Ammon's horn (tissue), 1 donor: Measurements from ENCODE around the gene EPB41L4A.
"Not testable (repeated sequence)": the region's sequence is repeated elsewhere in the genome, so short reads cannot be mapped to it uniquely, and the experiment has no call there.

Experiments
- DNase-seq: peaks from one replicate; pipeline ENCODE4 v3.0.0-alpha.2; 2016; ENCODE audit warnings: low spot score

The EPB41L4A gene

DNA sequence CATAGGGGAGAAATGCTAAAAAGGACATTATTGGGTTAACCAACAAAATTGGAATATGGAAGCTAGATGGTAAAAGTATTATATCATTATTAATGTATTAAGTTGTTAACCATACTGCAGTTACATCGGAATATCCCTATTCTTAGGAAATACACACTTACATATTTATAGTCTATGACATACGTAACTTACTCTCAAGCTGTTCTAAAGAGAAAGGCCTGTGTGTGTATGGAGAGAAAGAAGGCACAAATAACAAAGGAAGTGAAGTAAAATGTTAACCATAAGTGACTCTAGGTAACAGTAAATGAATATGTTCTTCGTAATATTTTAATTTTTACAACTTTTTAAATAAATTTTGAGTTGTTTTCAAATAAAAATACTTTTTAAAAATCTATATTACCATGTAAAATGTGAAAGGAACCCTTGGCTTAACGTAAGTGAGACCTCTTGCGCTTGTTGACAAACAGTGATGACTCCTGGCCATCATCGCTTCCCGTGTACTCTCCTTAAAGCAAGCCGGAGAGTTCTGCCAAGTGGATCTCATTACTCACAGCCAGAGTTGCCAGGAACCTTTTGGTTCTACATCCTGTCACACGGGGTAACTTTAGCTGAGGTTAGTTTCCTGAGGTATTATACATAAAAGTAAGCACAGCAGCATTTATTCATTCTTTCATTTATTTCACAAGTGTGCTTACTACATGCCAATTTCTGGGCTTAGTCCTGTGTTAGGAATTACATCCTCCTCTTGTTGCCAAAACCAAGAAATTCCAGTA is 165.4 kb downstream of the EPB41L4A start:
- DNase-seq: no peak

DNA sequence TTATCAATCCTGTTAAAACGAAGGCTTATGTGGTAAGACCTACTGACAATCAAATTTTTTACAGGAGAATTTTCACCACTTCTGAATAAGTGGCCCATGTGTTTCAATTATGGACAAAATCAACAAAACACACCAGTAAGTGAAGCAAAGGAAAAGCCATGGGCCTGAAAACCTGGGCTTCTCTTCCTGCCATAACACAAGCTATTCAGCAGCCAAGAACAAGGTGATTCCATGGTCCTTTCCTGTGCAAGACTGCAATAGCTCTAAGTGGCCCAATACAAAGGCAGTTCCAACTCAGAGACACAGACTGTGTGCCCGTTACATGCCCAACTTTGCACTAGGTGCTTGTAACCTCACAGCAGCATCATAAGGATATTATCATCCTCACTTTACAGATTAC is 168.5 kb downstream of the EPB41L4A start:
- DNase-seq: no peak

DNA sequence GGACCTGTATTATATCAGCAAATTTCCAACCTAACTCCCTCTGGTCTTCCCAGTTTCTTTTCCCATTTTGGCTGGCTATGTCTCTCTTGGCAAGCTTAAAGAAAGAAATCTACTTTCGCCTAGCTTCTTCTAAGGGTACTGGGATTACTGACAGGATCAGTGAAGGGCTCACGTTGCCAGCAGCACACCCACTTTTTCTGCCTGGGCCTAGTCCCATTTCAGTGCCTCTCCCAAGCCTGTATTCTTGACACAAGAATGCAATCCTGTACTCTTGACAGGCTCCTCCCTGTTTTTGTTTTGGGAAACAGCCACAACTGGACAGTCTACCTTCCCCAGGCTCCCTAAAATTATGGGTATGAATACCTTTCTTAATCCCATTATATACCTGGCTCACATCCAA is 170.5 kb downstream of the EPB41L4A start:
- DNase-seq: no peak

DNA sequence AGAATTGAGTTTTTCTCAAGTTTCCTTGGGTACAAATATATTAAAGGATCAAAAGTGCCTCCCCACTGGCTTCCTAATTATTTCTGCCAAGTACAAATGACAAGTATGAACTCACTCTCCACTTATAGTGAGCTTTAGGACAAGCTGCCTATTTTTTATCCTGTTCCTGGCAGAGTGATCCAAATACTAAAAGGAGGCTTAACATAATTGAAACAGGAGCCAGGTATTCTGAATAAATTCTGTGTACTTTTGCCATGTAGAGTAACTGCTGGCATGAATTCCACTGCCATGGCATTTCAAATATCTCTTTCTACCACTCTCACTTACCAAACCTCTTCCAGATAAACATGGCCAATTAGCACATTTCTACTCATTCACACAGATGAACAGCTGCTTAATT is 171.1 kb downstream of the EPB41L4A start:
- DNase-seq: no peak

DNA sequence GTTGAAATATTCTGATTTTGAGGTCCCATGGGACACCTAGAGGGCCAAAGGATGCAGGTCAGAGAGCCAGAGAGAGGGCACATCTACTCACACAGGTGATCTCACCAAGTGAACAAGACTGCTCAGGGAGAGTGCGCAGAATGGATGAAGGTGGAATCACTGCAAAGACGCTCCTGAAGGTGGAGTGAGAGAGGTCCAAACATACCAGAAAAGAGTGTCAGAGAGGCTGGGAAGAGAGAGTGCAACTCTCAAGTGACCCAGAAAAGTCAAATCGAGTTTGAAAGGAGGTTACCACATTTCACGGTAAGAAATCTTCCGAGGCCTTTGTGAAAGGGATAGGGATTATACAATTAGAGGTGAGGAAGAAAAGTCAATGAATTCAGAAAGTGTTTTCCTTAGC is 173.4 kb downstream of the EPB41L4A start:
- DNase-seq: no peak

DNA sequence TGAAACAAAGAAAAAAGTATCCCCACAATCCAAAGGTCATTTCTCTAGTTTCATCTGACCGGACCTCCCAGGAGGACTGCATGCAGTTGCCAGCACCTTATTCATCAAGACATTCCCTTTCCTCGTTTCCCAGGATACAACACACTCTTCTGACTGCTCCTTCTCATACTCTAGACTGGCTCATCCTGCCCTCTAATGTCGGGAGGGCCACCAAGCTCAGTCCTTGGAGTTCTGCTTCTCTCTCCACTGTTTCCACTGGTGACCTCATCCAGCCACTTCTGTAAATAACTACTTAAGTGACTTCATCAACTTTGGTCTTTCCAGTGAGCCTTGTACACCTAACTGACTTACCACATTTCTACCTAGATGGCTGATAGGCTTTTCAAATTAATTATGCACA is 179.1 kb downstream of the EPB41L4A start:
- DNase-seq: peak; percentile 15

DNA sequence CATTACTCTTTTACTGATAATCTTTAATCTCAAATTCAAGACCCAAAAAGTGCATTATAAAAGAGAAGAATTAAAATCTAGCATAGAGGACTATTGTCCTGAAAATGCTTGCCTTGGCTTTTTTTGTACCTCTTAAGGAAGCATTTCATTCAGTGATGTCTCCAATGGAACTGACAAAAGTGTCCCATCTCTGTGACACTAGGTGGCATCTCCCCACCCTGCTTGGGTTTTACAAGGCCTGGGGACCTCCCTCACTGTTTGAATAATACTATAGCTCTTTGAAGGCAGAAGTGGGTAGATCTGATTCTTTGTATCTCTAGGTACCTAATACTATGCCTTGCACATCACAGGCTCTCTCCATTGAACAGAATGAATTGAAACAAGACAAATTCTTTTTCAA is 180.6 kb downstream of the EPB41L4A start:
- DNase-seq: peak; percentile 29

DNA sequence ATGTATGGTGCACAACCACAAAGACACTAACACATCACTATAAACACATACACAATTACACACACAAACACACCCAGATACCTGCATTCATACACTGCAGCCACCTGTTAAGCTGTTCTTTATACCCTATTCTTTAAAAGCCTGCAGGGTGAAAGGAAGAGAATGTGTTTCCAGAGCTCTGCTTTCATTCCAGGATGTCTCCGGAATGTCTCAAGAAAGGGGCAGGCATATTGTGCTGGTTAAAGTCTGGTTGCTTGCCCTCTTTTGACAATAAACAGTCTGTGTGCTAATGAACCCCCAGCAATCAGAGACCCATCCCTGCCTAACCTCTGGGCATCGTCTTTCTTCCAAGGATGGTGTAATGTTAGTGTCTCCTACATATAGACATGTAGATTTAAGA is 181.6 kb downstream of the EPB41L4A start:
- DNase-seq: no peak

DNA sequence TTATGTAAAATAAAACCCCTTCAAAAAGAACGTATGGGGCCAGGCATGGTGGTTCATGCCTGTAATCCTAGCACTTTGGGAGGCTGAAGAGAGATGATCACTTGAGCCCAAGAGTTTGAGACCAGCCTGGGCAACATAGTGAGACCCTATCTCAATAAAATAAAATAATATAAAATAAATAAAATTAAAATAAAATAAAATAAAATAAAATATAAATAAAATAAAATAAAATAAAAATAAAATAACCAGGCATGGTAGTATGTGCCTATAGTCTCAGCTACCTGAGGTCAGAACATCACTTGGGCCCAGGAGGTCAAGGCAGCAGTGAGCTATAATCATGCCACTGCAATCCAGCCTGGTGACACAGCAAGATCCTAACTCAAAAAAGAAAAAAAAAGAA is 185.1 kb downstream of the EPB41L4A start:
- DNase-seq: no peak

DNA sequence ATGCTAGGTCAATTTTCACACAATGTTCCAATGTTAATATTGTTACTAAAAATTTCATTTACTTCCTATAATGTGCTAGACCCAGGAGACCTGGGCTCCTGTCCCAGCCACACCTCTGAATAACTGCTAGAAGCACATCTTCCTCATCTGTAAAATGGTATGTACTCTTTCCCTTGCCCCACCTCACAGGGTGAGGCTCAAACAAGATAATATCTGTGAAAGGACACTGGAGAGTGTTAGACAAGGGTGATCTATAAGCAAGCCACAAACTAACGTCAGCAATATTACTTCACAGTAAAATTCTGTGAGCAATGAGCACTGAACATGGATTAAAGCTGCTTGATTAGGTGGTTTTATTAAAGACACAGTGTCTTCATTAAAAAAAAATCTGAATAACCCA is 186.4 kb downstream of the EPB41L4A start:
- DNase-seq: no peak

DNA sequence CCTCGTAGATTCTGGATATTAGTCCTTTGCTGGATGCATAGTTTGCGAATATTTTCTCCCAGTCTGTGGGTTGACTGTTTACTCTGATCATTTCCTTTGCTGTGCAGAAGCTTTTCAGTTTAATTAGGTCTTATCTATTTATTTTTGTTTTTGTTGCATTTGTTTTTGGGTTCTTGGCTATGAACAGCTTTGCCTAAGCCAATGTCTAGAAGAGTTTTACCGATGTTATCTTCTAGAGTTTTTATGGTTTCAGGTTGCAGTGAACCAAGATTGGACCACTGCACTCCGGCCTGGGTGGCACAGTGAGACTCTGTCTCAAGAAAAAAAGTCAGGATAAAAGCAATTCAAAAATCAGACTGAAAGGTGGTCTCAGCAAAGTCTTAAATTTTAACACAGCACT is 188.5 kb downstream of the EPB41L4A start:
- no peak for DNase-seq

DNA sequence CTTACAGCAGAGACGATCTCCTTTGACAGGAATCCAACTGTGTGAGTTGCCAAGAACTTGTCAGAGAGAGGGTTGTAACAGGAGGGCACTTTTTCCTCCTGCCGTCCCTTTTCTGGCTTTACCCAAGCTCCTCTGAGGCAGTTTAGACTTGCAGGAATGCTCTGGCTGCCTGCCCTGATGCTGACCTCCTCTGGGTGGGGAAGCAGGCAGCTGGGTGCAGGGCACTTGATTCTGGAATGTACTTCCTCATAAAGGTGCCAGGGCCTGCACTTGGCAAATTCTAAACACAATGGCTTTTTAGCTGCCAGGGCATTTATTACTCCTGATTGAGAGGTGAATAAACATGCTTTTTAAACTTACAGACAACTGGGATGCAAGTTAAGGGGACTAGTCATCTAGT is 190.4 kb downstream of the EPB41L4A start:
- DNase-seq: peak; percentile 38

DNA sequence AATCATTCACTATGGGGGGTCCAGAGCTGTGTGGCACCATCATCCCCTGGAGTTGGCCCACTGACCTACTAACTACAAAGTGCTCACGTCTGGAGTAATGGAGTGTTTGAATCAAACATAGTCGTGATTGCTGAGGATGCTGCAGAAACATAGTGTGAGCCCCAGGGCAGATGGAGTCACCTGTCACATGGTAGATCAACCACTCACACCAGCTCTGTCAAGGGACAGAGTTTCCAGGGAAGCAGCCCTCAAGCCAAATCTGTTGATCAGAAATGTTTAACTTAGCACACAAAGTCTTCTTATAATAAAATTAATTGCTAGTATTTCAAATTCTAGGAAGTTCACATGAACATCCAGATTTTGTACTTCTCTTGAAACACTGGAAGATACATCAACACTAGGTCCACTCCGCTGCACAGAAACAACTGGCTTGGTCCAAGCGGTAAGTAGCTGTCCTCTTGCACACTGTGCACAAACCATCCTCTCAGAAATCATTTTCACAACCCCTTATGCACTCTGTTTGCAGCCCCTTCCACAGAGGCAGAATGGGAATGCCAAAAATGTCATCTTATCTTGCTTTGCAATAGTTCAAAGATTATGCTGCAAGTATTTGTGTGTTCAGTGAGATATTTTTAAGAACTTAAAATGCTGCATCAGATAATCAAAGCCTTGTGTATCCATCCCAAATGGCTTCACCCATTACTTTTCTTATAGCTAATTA is 191.0 kb downstream of the EPB41L4A start:
- no peak for DNase-seq

DNA sequence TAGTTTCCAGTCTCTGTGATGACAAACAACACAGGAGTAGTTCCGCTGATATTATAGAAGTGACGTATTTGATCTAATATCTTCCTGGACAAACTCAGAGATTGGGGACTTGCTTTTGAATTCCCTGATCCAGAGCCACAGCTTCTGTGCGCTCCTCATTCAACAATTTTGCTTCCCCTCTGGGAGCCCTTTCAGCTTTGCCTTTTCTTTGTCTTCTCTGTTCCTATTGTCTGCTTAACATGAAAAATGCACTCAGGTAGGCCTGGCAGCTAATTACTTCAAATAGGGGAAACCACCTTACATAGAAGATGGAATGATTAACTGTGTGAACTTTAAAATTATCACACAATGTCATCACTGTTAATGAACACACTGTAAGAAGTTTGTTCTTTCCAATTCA is 192.9 kb downstream of the EPB41L4A start:
- DNase-seq: no peak

DNA sequence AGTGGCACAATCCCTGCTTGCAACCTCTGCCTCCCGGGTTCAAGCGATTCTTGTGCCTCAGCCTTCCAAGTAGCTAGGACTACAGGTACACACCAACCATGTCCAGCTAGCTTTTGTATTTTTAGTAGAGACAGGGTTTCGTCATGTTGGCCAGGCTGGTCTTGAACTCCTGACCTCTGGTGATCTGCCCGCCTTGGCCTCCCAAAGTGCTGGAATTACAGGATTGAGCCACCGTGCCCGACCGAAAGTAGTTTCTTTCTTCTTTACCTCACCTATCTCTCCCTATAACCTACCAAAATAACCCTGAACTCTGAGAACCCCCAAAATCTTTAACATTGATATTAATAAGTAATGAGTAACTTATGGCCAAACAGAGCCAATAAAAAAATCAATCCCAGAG is 196.1 kb downstream of the EPB41L4A start:
- not testable (repeated sequence) for DNase-seq

DNA sequence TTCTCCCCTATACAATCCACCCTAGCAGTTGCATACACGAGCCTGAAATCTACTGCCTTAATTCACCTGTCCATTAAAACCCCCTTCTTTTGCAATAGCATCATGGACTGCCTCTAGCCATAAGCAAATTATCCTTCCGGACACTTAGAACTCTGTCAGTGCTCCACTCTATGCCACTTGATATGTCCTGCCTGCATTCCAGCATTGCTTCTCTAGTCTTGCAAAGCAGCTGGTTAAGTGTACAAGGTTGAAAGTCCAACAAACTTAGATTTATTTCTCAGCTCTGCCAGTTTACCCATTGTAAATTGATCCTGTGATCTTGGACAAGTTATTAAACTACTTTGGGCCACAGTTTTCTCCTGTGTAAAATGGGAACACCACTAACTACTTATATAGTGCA is 197.9 kb downstream of the EPB41L4A start:
- DNase-seq: no peak

DNA sequence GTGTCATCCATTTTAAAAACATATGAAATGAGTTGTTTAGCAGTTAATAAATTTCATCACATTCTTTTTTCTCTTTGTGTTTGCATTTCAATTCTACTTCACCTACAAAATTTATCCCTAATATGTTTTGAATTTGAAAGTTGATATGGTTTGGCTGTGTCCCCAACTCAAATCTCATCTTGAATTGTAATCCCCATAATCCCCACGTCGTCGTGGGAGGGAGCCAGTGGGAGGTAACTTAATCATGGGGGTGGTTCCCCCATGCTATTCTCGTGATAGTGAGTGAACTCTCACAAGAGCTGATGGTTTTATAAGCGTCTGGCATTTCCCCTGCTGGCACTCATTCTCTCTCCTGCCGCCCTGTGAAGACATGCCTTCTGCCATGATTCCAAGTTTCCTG is 200.1 kb downstream of the EPB41L4A start:
- DNase-seq: no peak

DNA sequence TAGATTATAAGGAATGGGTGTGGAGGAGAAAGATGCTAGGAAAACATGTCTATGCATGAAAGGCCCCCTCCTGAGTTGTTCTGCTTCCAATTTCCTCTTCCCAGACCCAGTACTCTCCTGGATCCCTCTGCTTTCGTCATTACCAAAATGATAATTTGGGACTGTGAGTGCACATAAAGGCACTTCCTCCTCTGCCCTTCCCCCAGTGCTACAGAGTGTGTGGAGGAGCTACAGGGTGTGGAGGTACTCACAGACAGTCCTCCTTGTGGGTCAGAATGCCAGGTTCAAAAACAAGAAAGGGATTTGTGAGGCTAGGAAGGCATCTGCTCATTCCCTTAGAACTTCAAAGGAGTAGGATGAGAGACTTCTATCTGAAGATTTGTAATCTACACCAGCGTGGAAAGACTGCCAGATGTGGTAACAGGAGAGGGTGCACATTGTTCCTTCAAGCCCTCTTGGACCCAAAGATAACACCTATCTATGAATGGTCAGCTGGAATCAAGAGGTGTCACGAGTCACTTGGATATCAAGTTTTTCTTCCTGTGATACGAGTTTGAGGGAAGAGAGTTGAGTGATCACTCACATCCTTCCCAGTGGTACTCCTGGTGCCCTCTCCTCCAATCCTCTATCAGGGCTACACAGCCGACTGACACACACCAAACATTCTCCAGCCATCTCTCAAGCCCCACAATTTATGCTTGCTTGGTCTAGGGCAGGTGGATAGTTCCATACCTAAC is 201.1 kb downstream of the EPB41L4A start:
- DNase-seq: no peak

DNA sequence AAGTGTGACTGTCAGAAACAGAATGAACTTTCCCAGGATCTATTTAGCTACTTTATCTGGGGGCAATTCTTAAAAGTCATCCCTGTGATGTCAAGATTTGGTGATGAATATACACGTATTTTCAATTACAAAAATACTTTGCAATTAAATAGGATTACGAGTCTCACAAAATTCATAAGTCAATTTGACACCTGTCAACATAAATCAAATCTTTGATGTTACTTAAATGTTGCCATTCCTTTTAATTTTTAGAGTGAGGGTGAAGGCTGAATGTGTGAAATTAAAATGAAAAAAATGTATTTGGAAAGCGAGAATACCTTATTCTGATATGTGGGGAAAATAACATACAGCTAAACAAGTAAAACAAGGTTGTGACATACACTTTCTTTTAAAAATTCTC is 202.9 kb downstream of the EPB41L4A start:
- no peak for DNase-seq

DNA sequence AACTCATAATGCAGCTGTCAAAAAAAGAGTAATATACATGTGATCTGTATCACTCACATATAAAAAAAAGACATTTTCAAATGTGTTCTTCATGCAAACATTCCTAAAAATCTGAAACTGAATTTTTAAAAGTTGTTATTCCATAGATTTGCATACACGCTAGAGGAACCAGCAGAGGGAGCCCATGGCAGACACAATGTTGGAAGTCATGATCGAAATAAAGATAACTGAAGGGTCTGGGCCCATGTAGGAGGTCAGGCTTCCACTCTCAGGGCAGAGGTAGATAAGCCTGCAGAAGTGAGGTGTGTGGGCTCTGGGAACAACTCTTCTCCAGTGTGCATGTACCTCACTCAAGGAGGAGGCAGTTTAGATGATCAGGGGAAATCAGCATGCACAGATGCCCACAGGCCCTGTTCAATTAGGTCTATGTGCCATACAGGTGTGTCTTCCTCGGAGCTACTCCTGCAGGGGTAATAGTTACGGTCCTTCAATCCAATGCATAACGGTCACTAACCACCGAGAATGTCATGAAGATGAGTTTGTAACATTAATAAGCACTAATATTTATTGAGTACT is 208.6 kb downstream of the EPB41L4A start:
- peak; percentile 65 for DNase-seq

DNA sequence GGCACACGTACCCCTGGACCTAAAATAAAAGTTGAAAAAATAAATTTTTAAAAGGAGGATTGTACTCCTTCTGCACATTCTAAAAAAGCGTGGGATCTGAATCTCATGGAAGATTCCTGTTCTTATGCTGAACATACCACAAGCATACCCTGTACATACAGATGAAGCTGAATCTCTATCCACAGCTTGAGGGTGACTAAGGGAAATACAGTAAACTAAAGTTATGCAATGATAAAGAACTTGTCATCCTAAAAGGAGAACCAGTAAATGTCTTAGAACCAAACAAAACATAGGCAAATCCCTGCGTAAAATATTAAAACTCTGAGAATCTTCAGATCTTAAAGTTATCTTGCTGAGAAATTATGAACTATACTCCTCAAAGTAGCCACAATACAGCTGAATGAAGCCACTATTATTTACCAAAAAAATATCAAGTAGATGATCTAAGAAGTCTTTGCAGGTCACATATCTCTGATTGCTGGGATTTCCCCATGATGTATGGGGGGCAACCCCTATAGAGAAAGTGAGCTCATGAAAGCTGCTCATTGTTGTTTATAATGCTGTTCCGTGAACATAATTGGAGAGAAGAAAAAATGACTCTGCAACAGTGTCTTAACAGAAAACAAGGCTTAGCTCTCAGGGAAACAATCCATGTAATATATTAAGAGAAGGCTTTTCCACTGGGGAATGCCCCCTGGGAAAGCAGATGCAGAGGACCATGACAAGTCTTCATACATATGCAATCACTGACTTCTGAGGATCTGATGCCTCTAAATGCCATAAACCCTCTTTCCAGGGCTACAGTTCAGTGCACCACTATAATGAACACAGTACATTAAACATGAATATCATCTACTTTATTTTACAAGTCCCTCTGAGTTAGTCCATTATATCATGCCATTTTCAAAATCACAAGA is 210.1 kb downstream of the EPB41L4A start:
- no peak for DNase-seq

DNA sequence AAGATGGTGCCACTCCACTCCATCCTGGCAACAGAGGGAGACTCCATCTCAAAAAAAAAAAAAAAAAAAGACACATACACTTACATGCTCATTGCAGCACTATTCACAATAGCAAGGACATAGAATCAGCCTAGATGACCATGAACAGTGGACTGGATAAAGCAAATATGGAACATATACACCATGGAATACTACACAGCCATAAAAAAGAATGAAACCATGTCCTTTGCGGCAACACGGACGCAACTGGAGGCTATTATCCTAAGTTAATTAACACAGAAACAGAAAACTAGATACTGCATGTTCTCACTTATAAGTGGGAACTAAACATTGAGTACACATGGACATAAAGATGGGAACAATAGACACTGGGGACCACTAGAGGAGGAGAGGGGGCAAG is 210.9 kb downstream of the EPB41L4A start:
- not testable (repeated sequence) for DNase-seq
